H9 (cell line): Measurements from ENCODE around the gene CORO2B. TPM values are rescaled to one million over a fixed set of nuclear protein-coding genes. Genes with fewer than 3 reads are reported as not detected.
A peak's percentile ranks its signal among the peaks of the same experiment; 100 is the strongest.

Experiments used
- DNase-seq: peaks from one replicate; pipeline ENCODE4 v3.0.0-alpha.2; 2017
- H2AFZ ChIP-seq: one replicate; pipeline ENCODE4 v1.6.1; 2013; ENCODE audit warnings: mild to moderate bottlenecking, low read length, control low read depth, moderate library complexity
- H2AK5ac ChIP-seq: 2 replicates; pipeline ENCODE4 v1.6.1; 2013; ENCODE audit warnings: low read length, control low read depth, mixed read lengths; ENCODE audit not compliant: insufficient read length
- H2BK120ac ChIP-seq: one replicate; pipeline ENCODE4 v1.6.1; 2013; ENCODE audit warnings: low read depth, mild to moderate bottlenecking, low read length, control low read depth, inconsistent platforms; ENCODE audit not compliant: poor library complexity, severe bottlenecking
- H2BK12ac ChIP-seq: 2 replicates; pipeline ENCODE4 v1.6.1; 2013; ENCODE audit warnings: low read length, control low read depth, mixed read lengths, low read depth; ENCODE audit not compliant: insufficient read length
- H2BK15ac ChIP-seq: 2 replicates; pipeline ENCODE4 v1.6.1; 2013; ENCODE audit warnings: low read depth, low read length, control low read depth
- H2BK20ac ChIP-seq: one replicate; pipeline ENCODE4 v1.6.1; 2013; ENCODE audit warnings: low read depth, mild to moderate bottlenecking, low read length, control low read depth, inconsistent platforms; ENCODE audit not compliant: poor library complexity, severe bottlenecking
- H2BK5ac ChIP-seq: 2 replicates; pipeline ENCODE4 v1.6.1; 2013; ENCODE audit warnings: low read length, control low read depth, mixed read lengths; ENCODE audit not compliant: insufficient read length
- H3K14ac ChIP-seq: 2 replicates; pipeline ENCODE4 v1.6.1; 2013; ENCODE audit warnings: low read length, control low read depth; ENCODE audit not compliant: insufficient read depth
- H3K18ac ChIP-seq: 2 replicates; pipeline ENCODE4 v1.6.1; 2013; ENCODE audit warnings: low read depth, mild to moderate bottlenecking, mixed read lengths, low read length, control low read depth; ENCODE audit not compliant: insufficient read length
- H3K23ac ChIP-seq: 2 replicates; pipeline ENCODE4 v1.6.1; 2013; ENCODE audit warnings: low read length, control low read depth, mixed read lengths, low read depth; ENCODE audit not compliant: insufficient read length
- H3K23me2 ChIP-seq: 2 replicates; pipeline ENCODE4 v1.6.1; 2013; ENCODE audit warnings: low read depth, mild to moderate bottlenecking, mixed read lengths, low read length, control low read depth; ENCODE audit not compliant: insufficient read length, poor library complexity, severe bottlenecking
- H3K27ac ChIP-seq: 2 replicates; pipeline ENCODE4 v1.5.1; 2013; ENCODE audit warnings: low read length, control low read depth, mixed read lengths, low read depth; ENCODE audit not compliant: insufficient read length
- H3K27me3 ChIP-seq: 2 replicates; pipeline ENCODE4 v1.6.1; 2013; ENCODE audit warnings: low read length, control low read depth, inconsistent platforms; ENCODE audit not compliant: insufficient read depth
- H3K4ac ChIP-seq: 2 replicates; pipeline ENCODE4 v1.6.1; 2013; ENCODE audit warnings: low read depth, mild to moderate bottlenecking, control low read depth, inconsistent platforms, low read length, moderate library complexity
- H3K4me1 ChIP-seq: 2 replicates; pipeline ENCODE4 v1.6.1; 2013; ENCODE audit warnings: low read length, control low read depth, inconsistent platforms; ENCODE audit not compliant: insufficient read depth
- H3K4me2 ChIP-seq: 2 replicates; pipeline ENCODE4 v1.6.1; 2013; ENCODE audit warnings: low read length, control low read depth, mixed read lengths; ENCODE audit not compliant: insufficient read length, insufficient read depth
- H3K56ac ChIP-seq: 2 replicates; pipeline ENCODE4 v1.6.1; 2013; ENCODE audit warnings: low read depth, mild to moderate bottlenecking, mixed read lengths, low read length, control low read depth; ENCODE audit not compliant: insufficient read length
- H3K79me1 ChIP-seq: 2 replicates; pipeline ENCODE4 v1.6.1; 2013; ENCODE audit warnings: low read depth, mild to moderate bottlenecking, moderate library complexity, low read length, control low read depth, inconsistent platforms; ENCODE audit not compliant: insufficient read depth, poor library complexity, severe bottlenecking
- H3K79me2 ChIP-seq: 2 replicates; pipeline ENCODE4 v1.6.1; 2013; ENCODE audit warnings: low read length, control low read depth, inconsistent platforms; ENCODE audit not compliant: insufficient read depth
- H3K9ac ChIP-seq: 2 replicates; pipeline ENCODE4 v1.6.1; 2013; ENCODE audit warnings: low read length, control low read depth, mixed read lengths; ENCODE audit not compliant: insufficient read length; ENCODE audit errors: extremely low read depth
- H3K9me3 ChIP-seq: one replicate; pipeline ENCODE4 v1.6.1; 2013; ENCODE audit warnings: low read depth, low read length, inconsistent platforms; ENCODE audit not compliant: control insufficient read depth
- H3T11ph ChIP-seq: one replicate; pipeline ENCODE4 v1.6.1; 2013; ENCODE audit warnings: mild to moderate bottlenecking, low read length, control low read depth, inconsistent platforms
- H4K20me1 ChIP-seq: one replicate; pipeline ENCODE4 v1.6.1; 2013; ENCODE audit not compliant: control insufficient read depth, insufficient read length, insufficient read depth
- H4K5ac ChIP-seq: 2 replicates; pipeline ENCODE4 v1.6.1; 2013; ENCODE audit warnings: low read depth, mild to moderate bottlenecking, mixed read lengths, low read length, control low read depth; ENCODE audit not compliant: insufficient read length
- H4K8ac ChIP-seq: replicated peaks from 2 replicates; pipeline ENCODE4 v1.6.1; 2013; ENCODE audit warnings: low read length, control low read depth, mixed read lengths, low read depth; ENCODE audit not compliant: insufficient read length
- H4K91ac ChIP-seq: 2 replicates; pipeline ENCODE4 v1.6.1; 2013; ENCODE audit warnings: low read depth, mild to moderate bottlenecking, moderate library complexity, mixed read lengths, low read length, control low read depth; ENCODE audit not compliant: insufficient read length
- H3K27ac Mint-ChIP-seq, 3 experiments: 2 replicates in 2 of 3; 3 replicates in 1 of 3; pipeline ENCODE4 v1.8.0; 2020 to 2021; ENCODE audit warnings: mixed read lengths in 3 of 3, mild to moderate bottlenecking in 1 of 3, moderate library complexity in 1 of 3
- H3K27me3 Mint-ChIP-seq: 2 replicates; pipeline ENCODE4 v1.8.0; 2021; ENCODE audit warnings: low read depth, mild to moderate bottlenecking, moderate library complexity, mixed read lengths
- H3K36me3 Mint-ChIP-seq, 3 experiments: 2 replicates in 2 of 3; 3 replicates in 1 of 3; pipeline ENCODE4 v1.8.0; 2020 to 2021; ENCODE audit warnings: low read depth in 3 of 3, mixed read lengths in 3 of 3; ENCODE audit not compliant: insufficient read depth in 1 of 3
- H3K4me1 Mint-ChIP-seq, 2 experiments: 2 replicates each; pipeline ENCODE4 v1.8.0; 2020; ENCODE audit warnings: mixed read lengths in 2 of 2
- H3K4me3 Mint-ChIP-seq, 2 experiments: 2 replicates in 1 of 2; 3 replicates in 1 of 2; pipeline ENCODE4 v1.8.0; 2020 to 2021; ENCODE audit warnings: mild to moderate bottlenecking in 2 of 2, mixed read lengths in 2 of 2, moderate library complexity in 1 of 2
- H3K9me3 Mint-ChIP-seq, 2 experiments: 2 replicates in 1 of 2; 3 replicates in 1 of 2; pipeline ENCODE4 v1.8.0; 2020; ENCODE audit warnings: mild to moderate bottlenecking in 2 of 2, mixed read lengths in 2 of 2, moderate library complexity in 1 of 2
- WGBS: extraction: QIAGEN DNeasy Blood & Tissue Kit; methylation state at CpG from one replicate; pipeline ENCODE4 v1.1.7; 2013; ENCODE audit warnings: missing lambda C conversion rate, low lambda C conversion rate, mixed read lengths; ENCODE audit not compliant: insufficient read length; ENCODE audit errors: extremely low coverage; 5-methylcytosine and 5-hydroxymethylcytosine counted together
- total RNA-seq: library from RNA; stranded (reverse); gene quantifications from 2 replicates; pipeline ENCODE4 v1.2.1, GENCODE V29; 2021
- TF ChIP-seq, protein P1 (sequence below): fragments of 200-600 bp; sonication (generic); conservative IDR thresholded peaks from 3 replicates; pipeline ENCODE4 v1.8.0; 2021; ENCODE audit warnings: antibody characterized with exemption, mild to moderate bottlenecking

Gene CORO2B
- total RNA-seq, 1 experiment from 2014 or later: 3.1 TPM

DNA sequence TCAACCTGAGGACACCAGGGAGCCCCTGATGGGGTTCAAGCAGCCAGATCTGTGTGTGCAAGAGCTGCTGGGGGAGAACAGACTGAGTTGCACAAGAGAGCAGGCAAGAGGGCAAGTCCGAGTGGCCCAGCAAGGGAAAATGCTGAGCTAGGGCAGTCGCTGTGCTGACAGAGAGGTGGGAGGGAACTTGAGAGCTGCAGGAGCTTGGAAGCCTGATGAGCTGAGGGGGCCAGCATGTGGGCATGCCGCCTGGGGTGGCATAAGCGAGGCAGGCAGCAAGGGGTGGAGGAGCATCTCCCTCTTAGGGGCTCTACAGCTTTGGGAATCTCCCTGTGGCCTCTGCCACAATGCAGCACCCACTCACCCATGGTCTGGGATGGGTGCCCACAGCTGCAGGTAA lies 4.7 kb upstream of the CORO2B start:
- H3K4me1 Mint-ChIP-seq: peaks cover 65 to 70% of the 10 kb centered on the region in 2 experiments
- Histone ChIP-seq H3K4ac (no peak overlapping the region), H4K8ac (no peak overlapping the region), H3K9ac (no peak overlapping the region), H3K27me3 (peaks cover 1% of the 10 kb centered on the region), H3K23ac (no peak overlapping the region), H3K79me2 (no peaks in the 10 kb centered on the region), H2BK20ac (no peak overlapping the region), H4K20me1 (no peaks in the 10 kb centered on the region), H2BK5ac (no peak overlapping the region), H3K27ac (no peak overlapping the region), H3K56ac (no peak overlapping the region), H3K4me2 (no peak overlapping the region), H4K5ac (no peak overlapping the region), H3K18ac (no peak overlapping the region), H3K79me1 (no peaks in the 10 kb centered on the region), H2BK12ac (no peak overlapping the region), H3T11ph (no peak overlapping the region), H3K9me3 (no peaks in the 10 kb centered on the region), H2AK5ac (no peak overlapping the region), H4K91ac (no peak overlapping the region), H2BK15ac (no peak overlapping the region), H3K14ac (peak overlapping the region; percentile 18; the same call in 1 of the 2 replicates), H2BK120ac (no peak overlapping the region), H2AFZ (no peak overlapping the region), H3K23me2 (peaks cover 8% of the 10 kb centered on the region), H3K4me1 (peaks cover 20% of the 10 kb centered on the region; the same call in 1 of the 2 replicates)
- peaks cover 45% of the 10 kb centered on the region for H3K27me3 Mint-ChIP-seq
- no peak overlapping the region for H3K4me3 Mint-ChIP-seq
- no peak overlapping the region; a peak in 1 of 7 replicates for H3K27ac Mint-ChIP-seq
- no peak for DNase-seq
- no CpG with 5 or more reads among the region's 4 CpGs for WGBS
- H3K9me3 Mint-ChIP-seq: no peaks in the 10 kb centered on the region; a peak in 1 of 5 replicates
- TF ChIP-seq, protein P1, sequence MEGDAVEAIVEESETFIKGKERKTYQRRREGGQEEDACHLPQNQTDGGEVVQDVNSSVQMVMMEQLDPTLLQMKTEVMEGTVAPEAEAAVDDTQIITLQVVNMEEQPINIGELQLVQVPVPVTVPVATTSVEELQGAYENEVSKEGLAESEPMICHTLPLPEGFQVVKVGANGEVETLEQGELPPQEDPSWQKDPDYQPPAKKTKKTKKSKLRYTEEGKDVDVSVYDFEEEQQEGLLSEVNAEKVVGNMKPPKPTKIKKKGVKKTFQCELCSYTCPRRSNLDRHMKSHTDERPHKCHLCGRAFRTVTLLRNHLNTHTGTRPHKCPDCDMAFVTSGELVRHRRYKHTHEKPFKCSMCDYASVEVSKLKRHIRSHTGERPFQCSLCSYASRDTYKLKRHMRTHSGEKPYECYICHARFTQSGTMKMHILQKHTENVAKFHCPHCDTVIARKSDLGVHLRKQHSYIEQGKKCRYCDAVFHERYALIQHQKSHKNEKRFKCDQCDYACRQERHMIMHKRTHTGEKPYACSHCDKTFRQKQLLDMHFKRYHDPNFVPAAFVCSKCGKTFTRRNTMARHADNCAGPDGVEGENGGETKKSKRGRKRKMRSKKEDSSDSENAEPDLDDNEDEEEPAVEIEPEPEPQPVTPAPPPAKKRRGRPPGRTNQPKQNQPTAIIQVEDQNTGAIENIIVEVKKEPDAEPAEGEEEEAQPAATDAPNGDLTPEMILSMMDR: no peak
- no peaks in the 10 kb centered on the region for H3K36me3 Mint-ChIP-seq
